ENCODE data around the gene SLC51B. TPM values are rescaled to one million over a fixed set of nuclear protein-coding genes. Genes with fewer than 3 reads are reported as not detected.

SLC51B gene
- total RNA-seq, 1 donor: 0.10 TPM

GRCh38 chr15:65054333-65055200, 9.4 kb downstream of the SLC51B start:
- Histone ChIP-seq H3K4me1 (ENCODE audit: insufficient read depth, low read length) (peaks cover 7% of the 10 kb centered on the region), H3K9me3 (ENCODE audit: low read depth, low read length) (no peaks in the 10 kb centered on the region), H3K27me3 (ENCODE audit: insufficient read depth, low read length) (no peaks in the 10 kb centered on the region), H3K4me3 (ENCODE audit: low read length) (no peak overlapping the region)

- Histone ChIP-seq H3K27me3 (ENCODE audit: insufficient read depth, low read length) (no peaks in the 10 kb centered on the region), H3K4me1 (ENCODE audit: insufficient read depth, low read length) (no peaks in the 10 kb centered on the region), H3K9me3 (ENCODE audit: low read depth, low read length) (no peaks in the 10 kb centered on the region), H3K4me3 (ENCODE audit: low read length) (no peak overlapping the region)
Measured at GRCh38 chr15:65055201-65055870, 10.1 kb downstream of the SLC51B start.

- H3K4me3 ChIP-seq (ENCODE audit: low read length): no peak overlapping the region
- no peaks in the 10 kb centered on the region for H3K4me1 ChIP-seq (ENCODE audit: insufficient read depth, low read length)
- no peaks in the 10 kb centered on the region for H3K9me3 ChIP-seq (ENCODE audit: low read depth, low read length)
- H3K27me3 ChIP-seq (ENCODE audit: insufficient read depth, low read length): no peaks in the 10 kb centered on the region
Measured at GRCh38 chr15:65056106-65056505, 10.9 kb downstream of the SLC51B start.

- Histone ChIP-seq H3K27me3 (ENCODE audit: insufficient read depth, low read length) (no peaks in the 10 kb centered on the region), H3K4me3 (ENCODE audit: low read length) (no peak overlapping the region), H3K9me3 (ENCODE audit: low read depth, low read length) (no peaks in the 10 kb centered on the region), H3K4me1 (ENCODE audit: insufficient read depth, low read length) (no peaks in the 10 kb centered on the region)
Measured at GRCh38 chr15:65056868-65057548, 11.8 kb downstream of the SLC51B start.

DNA sequence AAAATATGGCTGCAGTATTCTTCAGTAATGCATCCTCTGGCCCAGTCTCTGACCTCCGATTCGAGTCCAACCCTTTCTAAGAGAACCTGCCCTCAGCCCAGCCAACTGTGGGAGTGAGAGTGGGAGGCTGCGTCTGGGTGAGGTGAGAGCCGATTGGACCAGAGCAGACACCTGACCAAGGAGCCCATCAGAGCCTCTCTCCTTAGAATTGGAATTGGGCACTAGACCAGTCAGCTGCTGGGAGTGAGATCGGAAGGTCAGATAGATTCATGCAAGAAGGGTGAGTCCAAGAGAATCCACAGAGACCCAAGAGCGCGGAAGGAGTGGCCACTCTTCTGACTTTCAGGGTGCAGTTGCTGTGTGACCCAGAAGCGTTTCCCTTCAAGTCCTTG, 12.4 kb downstream of the SLC51B start:
- H3K27me3 ChIP-seq (ENCODE audit: insufficient read depth, low read length): no peaks in the 10 kb centered on the region
- no peaks in the 10 kb centered on the region for H3K9me3 ChIP-seq (ENCODE audit: low read depth, low read length)
- H3K4me3 ChIP-seq (ENCODE audit: low read length): no peak overlapping the region
- no peaks in the 10 kb centered on the region for H3K4me1 ChIP-seq (ENCODE audit: insufficient read depth, low read length)

DNA sequence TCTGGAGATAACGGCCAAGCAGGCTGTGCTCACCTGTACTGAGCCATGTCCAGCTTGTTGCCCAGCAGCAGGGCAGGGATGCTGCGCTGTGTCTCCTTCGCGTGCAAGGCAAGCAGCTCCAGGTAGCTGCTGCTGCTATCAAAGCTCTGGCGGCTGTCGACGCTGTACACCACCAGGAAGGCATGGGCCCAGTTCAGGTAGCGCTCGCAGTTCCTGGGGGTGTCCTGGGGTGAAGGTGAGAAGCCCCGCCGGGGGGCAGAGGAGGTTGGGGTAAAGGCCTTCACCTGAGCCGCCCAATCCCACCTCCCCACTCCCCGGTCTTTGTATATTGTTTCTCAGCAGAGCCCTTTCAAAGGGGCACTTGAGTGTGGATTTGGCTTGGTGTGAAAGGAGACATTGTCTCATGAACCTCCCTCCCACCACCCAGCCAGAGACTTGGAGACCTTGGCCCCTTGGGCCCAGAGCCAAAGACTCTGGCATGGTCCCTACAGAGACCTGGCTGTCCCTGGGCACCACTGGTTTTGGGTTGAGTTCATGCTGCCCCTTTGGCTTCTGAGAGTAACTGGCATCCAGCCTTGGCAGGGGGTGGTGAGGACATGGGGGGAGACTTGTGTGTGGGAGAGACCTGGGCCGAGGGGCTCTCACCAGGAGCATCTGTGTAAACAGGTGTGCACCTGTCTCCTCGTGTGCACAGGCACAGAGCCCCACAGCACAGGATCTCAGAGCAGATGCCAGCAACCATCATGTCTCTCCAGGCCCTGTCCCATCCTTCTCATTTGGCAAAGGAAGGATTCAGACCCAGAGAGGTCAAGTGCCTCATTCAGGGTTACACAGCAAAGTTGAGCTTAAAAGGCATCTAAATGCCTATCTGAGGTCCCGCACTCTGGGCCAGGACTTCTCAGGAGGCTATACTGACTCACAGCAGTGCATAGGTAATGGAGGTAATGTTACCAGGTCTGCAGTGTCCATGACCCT, 13.5 kb downstream of the SLC51B start:
- no peaks in the 10 kb centered on the region for H3K4me1 ChIP-seq (ENCODE audit: insufficient read depth, low read length)
- no peaks in the 10 kb centered on the region for H3K9me3 ChIP-seq (ENCODE audit: low read depth, low read length)
- no peaks in the 10 kb centered on the region for H3K27me3 ChIP-seq (ENCODE audit: insufficient read depth, low read length)

GRCh38 chr15:65059369-65059750, 14.2 kb downstream of the SLC51B start:
- Histone ChIP-seq H3K4me1 (ENCODE audit: insufficient read depth, low read length) (no peaks in the 10 kb centered on the region), H3K9me3 (ENCODE audit: low read depth, low read length) (no peaks in the 10 kb centered on the region), H3K27me3 (ENCODE audit: insufficient read depth, low read length) (no peaks in the 10 kb centered on the region), H3K4me3 (ENCODE audit: low read length) (no peak overlapping the region)

More for the DNA sequence above, 13.5 kb downstream of the SLC51B start:
- no peak overlapping the region for H3K4me3 ChIP-seq (ENCODE audit: low read length)

DNA sequence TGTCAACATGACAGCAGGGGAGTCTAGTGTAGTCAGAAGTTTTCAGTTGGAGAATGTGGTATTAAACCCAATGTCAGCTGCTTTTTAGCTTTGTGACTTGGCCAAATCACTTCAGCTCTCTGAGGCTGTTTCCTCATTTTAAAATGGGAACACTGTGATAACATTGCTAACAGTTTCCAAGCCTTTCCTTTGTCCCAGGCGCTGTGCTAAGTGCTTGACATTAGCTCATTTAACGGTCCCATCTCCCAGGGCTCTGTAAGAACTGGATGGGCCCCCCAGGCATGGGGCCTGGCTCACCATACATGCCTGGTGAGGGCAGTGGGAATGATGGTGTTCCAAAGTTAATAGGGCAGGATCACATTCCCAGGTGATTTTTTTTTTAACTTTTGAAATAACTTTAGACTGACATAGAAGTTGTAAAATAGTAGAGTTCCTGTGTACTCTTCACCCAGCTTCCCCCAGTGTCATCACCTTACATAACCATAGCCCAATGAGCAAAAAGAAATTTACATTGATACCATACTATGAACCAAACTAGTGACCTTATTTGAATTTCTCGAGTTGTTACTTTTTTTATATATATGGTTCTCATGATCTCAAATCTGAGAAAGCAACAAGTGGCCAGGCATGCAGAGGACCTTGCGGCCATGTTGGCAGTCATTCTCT, 14.9 kb downstream of the SLC51B start:
- Histone ChIP-seq H3K4me3 (ENCODE audit: low read length) (no peak overlapping the region), H3K9me3 (ENCODE audit: low read depth, low read length) (no peaks in the 10 kb centered on the region), H3K4me1 (ENCODE audit: insufficient read depth, low read length) (no peaks in the 10 kb centered on the region), H3K27me3 (ENCODE audit: insufficient read depth, low read length) (peaks cover 2% of the 10 kb centered on the region)

DNA sequence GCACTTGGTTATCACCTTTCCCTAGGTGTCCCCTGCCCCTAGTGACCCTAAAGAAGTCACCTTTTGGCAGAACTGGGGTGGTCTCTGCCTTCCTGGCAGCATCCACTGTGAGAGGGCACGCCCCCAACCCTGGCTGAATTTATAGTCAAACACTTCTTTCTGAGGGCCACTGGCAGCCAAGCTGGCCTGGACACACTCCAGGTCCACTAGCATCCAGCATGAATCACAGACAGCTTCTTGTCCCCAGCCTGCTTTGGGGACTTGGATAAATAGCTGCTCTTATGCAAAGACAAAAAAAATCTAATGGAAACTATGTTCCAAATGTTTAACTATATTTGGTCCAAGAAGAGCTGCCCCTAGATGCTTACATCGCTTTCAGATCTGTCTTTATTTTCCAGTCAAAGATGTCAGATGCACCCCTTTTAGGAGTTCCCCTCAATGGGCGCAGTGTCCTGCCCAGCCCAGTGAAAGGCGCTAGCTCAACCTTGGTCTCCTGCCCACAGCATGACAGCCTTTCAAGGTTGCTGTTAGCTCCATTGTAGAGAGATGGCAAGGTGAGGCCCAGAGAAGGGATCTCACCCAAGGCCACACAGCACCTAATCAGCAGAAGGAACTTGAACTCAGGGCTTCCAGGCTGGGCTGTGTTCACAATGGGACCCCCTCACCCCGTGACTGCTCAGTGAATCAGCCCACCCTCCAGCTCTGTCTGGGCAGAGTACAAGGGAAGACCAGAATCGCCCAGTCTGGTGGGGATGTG, 15.6 kb downstream of the SLC51B start:
- Histone ChIP-seq H3K4me1 (ENCODE audit: insufficient read depth, low read length) (no peaks in the 10 kb centered on the region), H3K27me3 (ENCODE audit: insufficient read depth, low read length) (peaks cover 10% of the 10 kb centered on the region)

GRCh38 chr15:65062061-65062460, 16.9 kb downstream of the SLC51B start:
- Histone ChIP-seq H3K27me3 (ENCODE audit: insufficient read depth, low read length) (peaks cover 22% of the 10 kb centered on the region), H3K4me1 (ENCODE audit: insufficient read depth, low read length) (no peaks in the 10 kb centered on the region), H3K4me3 (ENCODE audit: low read length) (no peak overlapping the region), H3K9me3 (ENCODE audit: low read depth, low read length) (no peaks in the 10 kb centered on the region)

More for the DNA sequence above, 15.6 kb downstream of the SLC51B start:
- Histone ChIP-seq H3K4me3 (ENCODE audit: low read length) (no peak overlapping the region), H3K9me3 (ENCODE audit: low read depth, low read length) (no peaks in the 10 kb centered on the region)

DNA sequence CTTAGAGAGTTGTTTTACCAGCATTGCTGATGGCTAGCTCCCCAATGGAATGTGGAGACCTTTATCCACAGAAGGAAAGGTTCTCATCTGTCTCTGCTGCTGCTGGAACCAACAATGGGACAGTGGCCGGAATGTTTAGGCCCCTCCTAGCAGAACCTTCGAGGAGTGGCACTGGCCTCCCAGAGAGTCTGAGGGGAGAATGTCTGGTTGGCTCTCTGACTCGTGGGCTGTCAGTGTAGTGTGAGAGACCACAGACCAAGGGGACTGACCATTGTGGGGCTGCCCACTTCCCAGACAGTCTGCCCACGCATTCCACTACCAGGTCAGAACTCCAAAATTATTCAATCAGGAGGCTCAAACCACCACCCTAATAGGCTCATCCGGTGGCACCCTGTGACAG, 17.5 kb downstream of the SLC51B start:
- Histone ChIP-seq H3K27me3 (ENCODE audit: insufficient read depth, low read length) (peaks cover 26% of the 10 kb centered on the region), H3K9me3 (ENCODE audit: low read depth, low read length) (no peaks in the 10 kb centered on the region), H3K4me3 (ENCODE audit: low read length) (no peak overlapping the region), H3K4me1 (ENCODE audit: insufficient read depth, low read length) (no peaks in the 10 kb centered on the region)

DNA sequence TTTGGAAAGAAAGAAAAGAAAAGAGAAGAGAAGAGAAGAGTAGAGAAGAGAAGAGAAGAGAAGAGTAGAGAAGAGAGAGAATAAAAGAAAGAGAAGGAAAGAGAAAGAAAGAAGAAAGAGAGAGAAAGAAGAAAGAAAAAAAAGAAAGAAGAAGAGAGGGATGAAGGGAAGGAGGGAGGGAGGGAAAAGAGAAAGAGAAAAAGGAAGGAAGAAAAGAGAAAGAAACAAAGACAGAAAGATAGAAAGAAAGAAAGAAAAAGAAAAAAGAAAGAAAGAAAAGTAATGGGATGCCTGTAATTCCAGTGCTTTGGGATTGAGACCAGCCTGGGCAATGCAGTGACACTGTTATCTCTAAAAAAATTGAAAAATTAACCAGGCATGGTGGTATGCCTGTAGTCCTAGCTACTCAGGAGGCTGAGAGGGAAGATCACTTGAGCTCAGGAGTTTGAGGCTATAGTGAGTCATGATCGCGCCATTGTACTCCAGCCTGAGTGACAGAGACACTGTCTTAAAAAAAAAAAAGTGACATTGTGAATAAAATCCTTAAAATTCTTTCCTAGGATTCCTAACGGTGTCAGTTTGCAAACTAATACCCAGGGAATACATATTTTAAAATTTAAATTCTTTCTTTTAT, 20.9 kb downstream of the SLC51B start:
- Histone ChIP-seq H3K27me3 (ENCODE audit: insufficient read depth, low read length) (peaks cover 37% of the 10 kb centered on the region), H3K9me3 (ENCODE audit: low read depth, low read length) (no peaks in the 10 kb centered on the region), H3K4me1 (ENCODE audit: insufficient read depth, low read length) (no peaks in the 10 kb centered on the region), H3K4me3 (ENCODE audit: low read length) (no peak overlapping the region)

- no peaks in the 10 kb centered on the region for H3K4me1 ChIP-seq (ENCODE audit: insufficient read depth, low read length)
- peaks cover 37% of the 10 kb centered on the region for H3K27me3 ChIP-seq (ENCODE audit: insufficient read depth, low read length)
- H3K9me3 ChIP-seq (ENCODE audit: low read depth, low read length): no peaks in the 10 kb centered on the region
- H3K4me3 ChIP-seq (ENCODE audit: low read length): no peak overlapping the region
Measured at GRCh38 chr15:65066635-65067316, 21.6 kb downstream of the SLC51B start.
